Measurements from ENCODE around the gene ACAP2. TPM values are rescaled to one million over a fixed set of nuclear protein-coding genes. Genes with fewer than 3 reads are reported as not detected.
A peak's percentile ranks its signal among the peaks of the same experiment; 100 is the strongest.

The ACAP2 gene
- total RNA-seq, 4 donors from 2014 or later: 38.3 to 66.0 (median 49.2) TPM

DNA sequence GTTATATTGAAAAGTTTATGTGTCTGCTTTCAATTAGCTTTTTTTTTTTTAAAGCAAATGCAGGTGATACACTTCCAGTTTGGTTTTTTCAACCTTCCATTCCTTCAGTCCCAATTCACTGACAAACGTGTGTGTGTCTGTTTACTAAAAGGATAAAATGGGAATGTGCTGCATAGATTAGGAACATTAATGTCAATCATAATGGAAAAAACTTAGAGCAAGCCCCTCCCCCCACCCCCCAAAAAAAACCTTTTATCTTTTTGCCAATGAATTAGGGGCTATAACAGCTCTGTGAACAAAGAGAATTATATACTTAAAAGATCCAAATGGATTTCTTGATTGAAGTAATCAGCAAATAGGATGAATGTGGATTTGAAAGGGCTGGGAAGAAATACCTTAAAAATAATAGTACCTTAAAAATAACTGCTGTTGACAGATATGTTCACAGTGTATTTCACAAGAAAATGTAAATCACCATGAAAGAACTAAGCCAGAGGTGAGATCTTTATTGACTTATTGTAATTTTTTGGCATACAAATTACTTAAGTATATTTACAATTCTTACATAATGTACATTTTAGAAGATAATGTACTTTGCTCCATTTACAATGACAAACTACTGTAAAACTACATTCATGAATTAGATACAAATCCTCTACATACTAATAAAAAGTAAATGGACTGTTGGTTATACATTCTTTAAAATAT is 168.4 kb downstream of the ACAP2 start:
- TF ChIP-seq EP300 (IDR thresholded peaks at IDR 0.05) (no peak), POLR2A (IDR thresholded peaks at IDR 0.05) (no peak), POLR2AphosphoS5 (IDR thresholded peaks at IDR 0.05) (no peak)
- TF ChIP-seq, protein P1, sequence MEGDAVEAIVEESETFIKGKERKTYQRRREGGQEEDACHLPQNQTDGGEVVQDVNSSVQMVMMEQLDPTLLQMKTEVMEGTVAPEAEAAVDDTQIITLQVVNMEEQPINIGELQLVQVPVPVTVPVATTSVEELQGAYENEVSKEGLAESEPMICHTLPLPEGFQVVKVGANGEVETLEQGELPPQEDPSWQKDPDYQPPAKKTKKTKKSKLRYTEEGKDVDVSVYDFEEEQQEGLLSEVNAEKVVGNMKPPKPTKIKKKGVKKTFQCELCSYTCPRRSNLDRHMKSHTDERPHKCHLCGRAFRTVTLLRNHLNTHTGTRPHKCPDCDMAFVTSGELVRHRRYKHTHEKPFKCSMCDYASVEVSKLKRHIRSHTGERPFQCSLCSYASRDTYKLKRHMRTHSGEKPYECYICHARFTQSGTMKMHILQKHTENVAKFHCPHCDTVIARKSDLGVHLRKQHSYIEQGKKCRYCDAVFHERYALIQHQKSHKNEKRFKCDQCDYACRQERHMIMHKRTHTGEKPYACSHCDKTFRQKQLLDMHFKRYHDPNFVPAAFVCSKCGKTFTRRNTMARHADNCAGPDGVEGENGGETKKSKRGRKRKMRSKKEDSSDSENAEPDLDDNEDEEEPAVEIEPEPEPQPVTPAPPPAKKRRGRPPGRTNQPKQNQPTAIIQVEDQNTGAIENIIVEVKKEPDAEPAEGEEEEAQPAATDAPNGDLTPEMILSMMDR (IDR thresholded peaks at IDR 0.05): no peak
- no peaks in the 10 kb centered on the region for H3K27me3 ChIP-seq
- H3K4me3 ChIP-seq: no peak overlapping the region
- H3K36me3 ChIP-seq: peaks cover 0 to 23% of the 10 kb centered on the region in 2 donors
- H3K4me1 ChIP-seq: peaks cover 0 to 21% (median 12%) of the 10 kb centered on the region in 3 donors
- H3K9me3 ChIP-seq: no peaks in the 10 kb centered on the region
- no peak for ATAC-seq
- no peak overlapping the region for H3K27ac ChIP-seq
- WGBS, 2 donors (ENCODE audit: low coverage in 1 of 2): 7 to 18% methylated on average over 1 of the region's 1 CpG

DNA sequence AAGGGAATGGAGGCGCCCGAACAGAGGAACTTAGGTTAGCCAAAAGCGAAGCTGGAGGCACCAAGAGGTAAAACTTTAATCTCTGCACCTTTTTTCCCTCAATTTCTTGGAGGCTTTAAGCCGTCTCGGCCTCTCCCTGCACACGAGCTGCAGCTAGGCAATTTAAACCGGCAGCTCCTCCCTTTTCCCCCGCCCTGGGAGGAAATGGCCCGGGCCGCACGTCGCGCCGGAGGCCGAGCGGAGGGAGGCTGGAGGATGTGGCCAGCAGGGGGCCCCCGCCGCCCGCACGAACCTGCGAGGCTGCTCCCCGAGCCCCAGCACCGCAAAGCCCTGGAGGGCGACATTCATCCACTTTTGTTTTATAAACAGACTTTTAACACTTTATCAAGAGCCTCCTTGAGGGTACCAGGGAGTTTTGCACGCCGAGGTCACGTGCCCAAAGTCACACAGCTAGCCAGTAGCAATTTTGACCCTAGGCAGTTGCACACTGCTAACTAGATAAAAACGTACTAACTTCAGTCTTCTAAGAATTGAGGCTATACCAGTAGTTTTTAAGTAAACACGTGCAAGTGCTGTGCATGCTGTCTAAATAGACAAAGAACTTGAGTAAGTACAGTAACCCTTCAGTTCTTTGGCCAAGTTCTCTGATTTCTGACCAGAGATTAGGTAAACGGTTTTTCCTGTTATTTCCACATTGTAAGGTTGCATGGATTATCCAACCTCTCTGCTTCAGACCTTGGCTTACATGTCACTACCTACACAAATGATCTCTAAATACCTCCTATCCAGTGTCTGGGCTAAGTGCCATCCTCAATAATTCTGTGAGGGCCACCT is 171.2 kb downstream of the ACAP2 start:
- H3K4me3 ChIP-seq: peak overlapping the region; percentile 52 to 76
- peak overlapping the region; percentile 45 to 90 (median 88) for H3K27ac ChIP-seq
- peaks cover 0 to 30% (median 14%) of the 10 kb centered on the region in 3 donors for H3K4me1 ChIP-seq
- TF ChIP-seq, protein P1 (IDR thresholded peaks at IDR 0.05): peak; percentile 93 to 96 (median 94)
- TF ChIP-seq EP300 (IDR thresholded peaks at IDR 0.05): no peak
- peaks cover 0 to 12% of the 10 kb centered on the region in 2 donors for H3K36me3 ChIP-seq
- H3K27me3 ChIP-seq: no peaks in the 10 kb centered on the region
- no peaks in the 10 kb centered on the region for H3K9me3 ChIP-seq
- 0 to 2% methylated on average over 11 to 13 of the region's 30 CpGs for WGBS, 2 donors (ENCODE audit: low coverage in 1 of 2)
- peak; percentile 87 for ATAC-seq

DNA sequence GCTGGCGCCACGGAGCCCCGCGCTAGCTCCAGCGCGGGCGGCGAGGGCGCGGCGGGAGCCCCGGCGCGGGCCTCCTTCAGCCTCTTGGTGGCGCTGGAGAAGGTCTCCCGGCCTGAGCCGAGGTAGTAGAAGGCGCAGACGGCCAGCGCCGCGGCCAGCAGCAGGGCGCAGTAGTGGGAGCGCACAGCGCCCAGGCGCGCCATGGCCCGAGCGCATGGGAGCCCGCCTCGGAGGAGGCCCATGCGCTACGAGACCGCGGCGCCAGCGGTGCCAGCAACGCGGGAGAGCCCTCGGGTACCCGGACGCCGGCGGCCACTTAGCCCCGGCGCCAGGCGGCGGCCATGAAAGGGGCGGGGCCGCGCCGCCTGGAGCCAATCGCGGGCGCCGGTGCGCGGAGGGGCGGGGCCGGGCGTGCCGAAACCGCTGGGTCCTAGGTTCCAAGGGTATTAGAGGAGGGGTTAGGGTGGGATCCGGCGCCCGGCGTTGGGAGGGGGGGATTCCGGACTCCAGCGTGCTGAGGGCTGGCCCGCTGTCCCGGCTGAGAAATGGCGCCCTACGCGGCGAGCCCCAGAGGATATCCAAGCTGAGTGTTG is 171.9 kb downstream of the ACAP2 start, which contains the start of gene XXYLT1:
Gene XXYLT1 (minus strand): TSS at position 343 of the 593 bp plus-strand sequence. CDS start 101 bp downstream, at position 242.
- peak within 1 kb of the TSS; percentile 45 to 90 (median 88) for H3K27ac ChIP-seq
- no peaks in the 10 kb centered on the region for H3K9me3 ChIP-seq
- TF ChIP-seq POLR2AphosphoS5 (IDR thresholded peaks at IDR 0.05) (no peak), POLR2A (IDR thresholded peaks at IDR 0.05) (peak in 1 of 2 donors; percentile 35)
- TF ChIP-seq, protein P1 (IDR thresholded peaks at IDR 0.05): peak; percentile 23 to 81 (median 65)
- 0% methylated on average over 10 of the region's 75 CpGs; no CpG with 5 or more reads in 1 of the 2 donors for WGBS, 2 donors (ENCODE audit: low coverage in 1 of 2)
- H3K36me3 ChIP-seq: peaks cover 0 to 13% of the 10 kb centered on the region in 2 donors
- no peaks in the 10 kb centered on the region for H3K27me3 ChIP-seq
- H3K4me3 ChIP-seq: peak within 1 kb of the TSS; percentile 52 to 76
- peaks cover 0 to 30% (median 14%) of the 10 kb centered on the region in 3 donors for H3K4me1 ChIP-seq
- ATAC-seq: peak; percentile 96

DNA sequence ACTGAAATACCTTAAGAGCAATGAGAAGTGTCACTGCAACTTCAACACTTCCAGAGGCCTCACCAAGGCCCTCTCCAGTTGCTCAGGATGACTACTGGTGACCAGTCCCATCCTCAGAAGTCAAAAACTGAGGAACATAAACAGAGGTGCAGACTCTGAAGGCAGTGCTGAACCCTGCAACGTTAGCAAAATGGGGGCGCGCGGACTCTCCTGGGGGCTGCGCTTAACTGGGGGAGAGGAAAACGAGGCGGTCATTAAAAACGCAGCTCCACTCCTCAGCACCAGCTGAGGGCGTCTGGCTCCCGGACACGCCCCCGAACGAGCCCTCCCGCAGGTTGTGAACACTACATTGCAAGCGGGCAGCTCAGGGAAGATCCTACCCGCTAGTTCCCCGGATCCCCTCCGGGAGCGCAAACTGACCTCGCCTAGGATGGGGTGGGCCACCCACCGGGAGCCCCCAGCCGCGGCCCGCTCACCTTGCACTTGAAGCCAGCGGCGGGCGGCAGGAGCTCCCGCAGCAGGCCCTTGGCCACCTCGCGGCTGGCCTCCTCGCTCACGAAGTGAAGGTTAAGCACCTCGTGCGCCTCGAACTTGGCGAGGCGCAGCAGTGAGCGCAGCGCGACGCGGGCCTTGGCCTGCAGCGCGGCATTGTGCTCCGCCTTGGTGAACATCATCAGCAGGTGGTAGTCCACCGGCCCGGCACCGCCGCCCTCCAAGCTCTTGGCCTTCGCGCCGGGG is 172.6 kb downstream of the ACAP2 start:
- peak overlapping the region; percentile 52 to 76 for H3K4me3 ChIP-seq

More for the DNA sequence above, 172.6 kb downstream of the ACAP2 start:
- ATAC-seq: no peak
- Histone ChIP-seq H3K4me1 (peaks cover 0 to 30% (median 14%) of the 10 kb centered on the region in 3 donors), H3K27me3 (no peaks in the 10 kb centered on the region), H3K36me3 (peaks cover 0 to 14% of the 10 kb centered on the region in 2 donors), H3K9me3 (no peaks in the 10 kb centered on the region), H3K27ac (peak overlapping the region in 3 of 4 donors; percentile 88 to 90 (median 88))
- 0% methylated on average over 1 to 5 of the region's 52 CpGs for WGBS, 2 donors (ENCODE audit: low coverage in 1 of 2)
- no peak for TF ChIP-seq POLR2A (IDR thresholded peaks at IDR 0.05)
- no peak for TF ChIP-seq POLR2AphosphoS5 (IDR thresholded peaks at IDR 0.05)

Data from gastroesophageal sphincter (tissue), 4 donors.